AG04450 (cell line): ENCODE measurements around the gene SLC13A5. TPM values are rescaled to one million over a fixed set of nuclear protein-coding genes. Genes with fewer than 3 reads are reported as not detected.
A peak's percentile ranks its signal among the peaks of the same experiment; 100 is the strongest.

Experiments
- CTCF ChIA-PET: fragments of 300-600, 350-600 bp; formaldehyde crosslinking; extraction: SDS; loops from one replicate; lab custom pipeline; 2022; ENCODE audit warnings: antibody characterized with exemption, inconsistent platforms; lab: Charles Lee
- POLR2A ChIA-PET: fragments of 350-600 bp; formaldehyde crosslinking; extraction: SDS; loops from one replicate; lab custom pipeline; 2021; ENCODE audit warnings: antibody characterized with exemption, inconsistent platforms; lab: Yijun Ruan, JAX
- DNase-seq: peaks from one replicate; pipeline ENCODE4 v3.0.0-alpha.2; 2011; ENCODE audit warnings: low read depth, low spot score
- H3K27ac ChIP-seq: one replicate; pipeline ENCODE4 v1.5.1; 2012; ENCODE audit warnings: low read depth, low read length, control low read depth
- H3K27me3 ChIP-seq: one replicate; pipeline ENCODE4 v1.6.0; 2012; ENCODE audit warnings: low read length; ENCODE audit not compliant: control insufficient read depth, insufficient read depth
- H3K4me3 ChIP-seq: 2 replicates; pipeline ENCODE4 v1.5.1; 2011; ENCODE audit warnings: mild to moderate bottlenecking, low read depth, low read length, control low read depth
- H3K9me3 ChIP-seq: 2 replicates; pipeline ENCODE4 v1.5.1; 2012; ENCODE audit warnings: low read length; ENCODE audit not compliant: control insufficient read depth, insufficient read depth
- polyA plus RNA-seq: library from polyadenylated mRNA; depleted of rRNA; stranded (reverse); fragments of >200 nt; gene quantifications from 2 replicates; pipeline ENCODE4 v1.2.3, GENCODE V29; 2011
- TF ChIP-seq, protein P1 (sequence below): IDR thresholded peaks from 2 replicates; pipeline ENCODE4 v1.5.1; 2011; ENCODE audit warnings: low read depth, low read length, control low read depth, inconsistent platforms

Gene SLC13A5
- polyA plus RNA-seq, 1 experiment, result not detected

DNA sequence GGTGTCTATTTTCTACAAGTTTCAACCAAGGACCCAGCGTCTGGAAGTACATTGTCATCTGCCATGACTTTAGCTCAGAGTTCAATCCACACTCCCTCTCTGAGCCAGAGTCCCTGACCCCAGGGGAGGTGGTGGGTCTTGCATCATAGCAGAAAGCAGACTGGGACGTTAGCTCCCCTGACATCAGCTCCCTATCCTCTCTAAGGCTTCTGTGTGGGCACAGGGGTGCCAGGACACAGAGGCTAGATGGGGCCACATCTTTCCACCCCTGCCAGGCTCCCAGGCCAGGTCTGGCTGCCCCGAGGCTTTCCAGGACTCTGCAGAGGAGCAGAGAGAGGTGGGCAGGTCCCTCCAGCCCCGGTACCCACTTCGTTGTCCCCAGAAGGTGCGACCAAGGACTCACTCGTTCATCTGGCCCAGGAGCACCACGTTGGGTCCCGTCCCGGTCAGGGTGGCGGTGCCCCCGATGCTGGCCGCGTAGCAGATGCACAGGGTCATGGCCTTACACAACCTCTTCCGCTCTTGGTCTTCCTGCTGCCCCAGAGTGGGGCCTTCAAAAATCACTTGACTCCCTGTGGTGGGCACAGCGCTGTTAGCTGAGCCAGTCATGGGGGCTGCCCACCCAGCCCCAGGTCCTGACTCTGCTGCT lies 10.5 kb downstream of the SLC13A5 start:
- TF ChIP-seq, protein P1, sequence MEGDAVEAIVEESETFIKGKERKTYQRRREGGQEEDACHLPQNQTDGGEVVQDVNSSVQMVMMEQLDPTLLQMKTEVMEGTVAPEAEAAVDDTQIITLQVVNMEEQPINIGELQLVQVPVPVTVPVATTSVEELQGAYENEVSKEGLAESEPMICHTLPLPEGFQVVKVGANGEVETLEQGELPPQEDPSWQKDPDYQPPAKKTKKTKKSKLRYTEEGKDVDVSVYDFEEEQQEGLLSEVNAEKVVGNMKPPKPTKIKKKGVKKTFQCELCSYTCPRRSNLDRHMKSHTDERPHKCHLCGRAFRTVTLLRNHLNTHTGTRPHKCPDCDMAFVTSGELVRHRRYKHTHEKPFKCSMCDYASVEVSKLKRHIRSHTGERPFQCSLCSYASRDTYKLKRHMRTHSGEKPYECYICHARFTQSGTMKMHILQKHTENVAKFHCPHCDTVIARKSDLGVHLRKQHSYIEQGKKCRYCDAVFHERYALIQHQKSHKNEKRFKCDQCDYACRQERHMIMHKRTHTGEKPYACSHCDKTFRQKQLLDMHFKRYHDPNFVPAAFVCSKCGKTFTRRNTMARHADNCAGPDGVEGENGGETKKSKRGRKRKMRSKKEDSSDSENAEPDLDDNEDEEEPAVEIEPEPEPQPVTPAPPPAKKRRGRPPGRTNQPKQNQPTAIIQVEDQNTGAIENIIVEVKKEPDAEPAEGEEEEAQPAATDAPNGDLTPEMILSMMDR, result no peak
- Histone ChIP-seq H3K4me3 (no peak overlapping the region), H3K27ac (no peak overlapping the region), H3K27me3 (peaks cover 10% of the 10 kb centered on the region), H3K9me3 (no peaks in the 10 kb centered on the region)
- ChIA-PET CTCF (no interaction called here), POLR2A (no interaction called here)
- DNase-seq, result no peak

DNA sequence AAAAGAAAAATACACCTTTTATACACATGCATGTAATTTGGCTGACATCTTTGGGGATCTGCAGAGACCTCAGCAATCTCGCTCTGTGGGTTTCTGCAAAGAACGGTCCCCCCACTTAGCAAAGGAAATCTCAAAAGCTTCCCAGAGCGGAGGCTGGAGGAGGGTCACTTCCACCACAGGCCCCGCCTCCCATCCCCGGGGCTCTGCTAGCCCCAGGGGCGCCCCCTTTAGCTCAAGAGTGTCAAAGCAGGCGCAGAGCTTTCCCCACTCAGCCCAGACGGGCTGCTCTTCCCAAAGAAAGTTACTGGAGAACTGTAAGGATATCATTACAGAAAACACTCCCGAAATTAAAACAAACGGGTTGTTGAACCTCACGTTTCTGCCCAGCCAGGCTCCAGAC lies 11.4 kb downstream of the SLC13A5 start:
- Histone ChIP-seq H3K9me3 (no peaks in the 10 kb centered on the region), H3K4me3 (no peak overlapping the region), H3K27ac (no peak overlapping the region), H3K27me3 (peaks cover 10% of the 10 kb centered on the region)
- TF ChIP-seq, protein P1, result peak; percentile 39
- POLR2A ChIA-PET, result no interaction called here
- CTCF ChIA-PET, result interaction anchor here (0.9 to 1.5 kb wide), 2 partner anchors 19 to 163 kb away, joined by 3 read pairs; no protein-coding TSS in a partner anchor
- DNase-seq, result no peak

DNA sequence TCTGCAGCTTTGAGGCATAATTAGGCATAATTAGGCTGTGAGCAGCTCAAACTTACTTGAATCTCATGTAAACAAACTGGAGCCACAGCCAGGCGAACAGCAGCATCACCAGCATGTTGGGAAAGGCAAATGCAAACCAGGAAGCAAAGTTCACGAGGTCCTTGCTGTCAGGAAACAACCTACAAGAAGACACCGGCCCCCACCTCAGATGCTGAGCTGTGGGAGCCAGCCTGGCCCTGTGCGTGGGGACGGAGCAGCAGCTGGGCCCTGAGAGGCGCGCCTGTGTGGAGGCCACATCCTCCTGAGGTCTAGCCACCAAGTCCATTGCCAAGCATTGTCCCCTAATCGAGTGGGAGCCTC lies 12.2 kb downstream of the SLC13A5 start:
- no peak for DNase-seq
- Histone ChIP-seq H3K27me3 (peaks cover 10% of the 10 kb centered on the region), H3K27ac (no peak overlapping the region), H3K4me3 (no peak overlapping the region), H3K9me3 (no peaks in the 10 kb centered on the region)
- TF ChIP-seq, protein P1, result no peak
- ChIA-PET CTCF (interaction anchor here (0.9 to 1.5 kb wide), 2 partner anchors 18 to 163 kb away, joined by 3 read pairs; no protein-coding TSS in a partner anchor), POLR2A (no interaction called here)

DNA sequence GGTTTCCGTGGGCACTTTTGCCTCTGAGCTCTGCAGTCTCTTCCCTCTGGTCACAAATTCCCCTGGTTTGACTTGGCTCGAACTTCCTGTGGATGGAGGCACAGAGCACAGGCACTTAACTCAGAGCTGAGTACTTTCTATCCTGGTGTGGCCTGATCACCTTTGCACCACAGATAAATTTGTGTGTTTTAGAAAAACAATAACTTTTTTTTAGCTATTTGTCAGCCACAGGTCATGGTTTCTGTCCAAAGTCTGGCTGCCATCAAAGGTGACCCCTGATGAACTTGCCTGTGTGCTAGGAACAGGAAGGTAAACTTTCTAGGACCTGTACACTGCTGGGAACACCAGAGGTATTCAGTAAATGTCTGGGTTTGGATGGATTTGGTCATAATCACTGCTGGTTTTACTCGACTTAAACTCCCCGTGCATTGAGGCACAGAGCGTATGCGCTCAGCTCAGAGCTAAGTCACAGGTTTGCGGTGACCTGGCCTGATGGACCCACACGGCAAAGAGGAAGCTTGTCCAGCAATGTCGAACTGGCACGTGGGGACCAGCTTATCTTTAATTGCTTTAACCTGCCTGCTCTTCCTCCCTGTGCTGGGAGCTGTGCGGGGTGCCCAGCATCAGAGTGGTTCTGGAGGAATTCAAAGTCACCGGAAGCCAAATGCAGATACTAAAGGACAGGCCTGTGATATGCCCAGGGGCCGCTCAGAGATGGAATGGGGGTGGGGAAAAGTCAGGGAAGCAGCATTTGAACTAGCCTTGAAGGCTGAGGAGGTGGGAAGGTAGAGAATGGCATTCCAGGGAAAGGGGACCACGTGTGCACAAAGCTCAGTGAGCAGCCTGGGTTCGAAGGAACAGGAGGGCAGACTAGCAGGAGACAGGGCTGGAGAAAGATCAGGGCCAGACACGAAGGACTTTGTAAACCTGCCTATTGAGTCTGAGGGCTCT lies 12.9 kb downstream of the SLC13A5 start:
- Histone ChIP-seq H3K27me3 (peaks cover 10% of the 10 kb centered on the region), H3K27ac (no peak overlapping the region), H3K9me3 (no peaks in the 10 kb centered on the region), H3K4me3 (no peak overlapping the region)
- TF ChIP-seq, protein P1, result no peak
- DNase-seq, result no peak
- CTCF ChIA-PET, result interaction anchor here (0.5 to 1.5 kb wide), 3 partner anchors 164 to 1636 kb away, joined by 3 to 9 read pairs (median 3); no protein-coding TSS in a partner anchor
- POLR2A ChIA-PET, result no interaction called here

DNA sequence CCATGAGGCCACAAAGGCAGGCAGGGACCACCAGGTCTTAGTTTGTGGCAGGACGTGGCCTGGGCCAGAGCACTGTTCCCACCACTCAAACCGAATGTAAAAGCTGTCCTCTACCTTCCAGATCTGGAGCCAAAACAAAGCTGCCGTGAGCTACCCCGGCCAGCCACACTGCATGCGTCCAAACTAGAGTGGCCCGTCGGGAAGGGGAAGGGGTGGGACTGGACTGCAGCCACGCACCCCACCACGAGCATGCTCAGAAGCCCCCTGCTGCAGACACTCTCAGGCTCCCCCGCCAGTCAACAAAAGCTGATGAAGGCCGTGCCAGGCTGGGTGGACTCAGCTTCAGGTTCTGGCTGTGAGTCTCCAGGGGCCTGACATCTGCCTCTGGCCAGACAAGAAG lies 15.2 kb downstream of the SLC13A5 start:
- ChIA-PET CTCF (no interaction called here), POLR2A (no interaction called here)
- DNase-seq, result no peak
- H3K9me3 ChIP-seq, result no peaks in the 10 kb centered on the region
- TF ChIP-seq, protein P1, result no peak
- H3K27ac ChIP-seq, result no peak overlapping the region
- H3K4me3 ChIP-seq, result no peak overlapping the region
- H3K27me3 ChIP-seq, result peaks cover 4% of the 10 kb centered on the region
